Measurements from ENCODE around the gene KLRC2. TPM values are rescaled to one million over a fixed set of nuclear protein-coding genes. Genes with fewer than 3 reads are reported as not detected.
A peak's percentile ranks its signal among the peaks of the same experiment; 100 is the strongest.

KLRC2 gene
- total RNA-seq, 1 experiment from 2014 or later = not detected

GRCh38 chr12:10406725-10407124, 29.1 kb downstream of the KLRC2 start:
- peak overlapping the region; percentile 77 for H3K27ac ChIP-seq (ENCODE audit: low read length)
- no peak for ATAC-seq
- DNase-seq (ENCODE audit: low read depth, low spot score) = no peak
- no TSS peak for BruUV-seq (replicated peaks)
- POLR2A ChIA-PET = no interaction called here
- TF ChIP-seq CTCF (IDR thresholded peaks at IDR 0.05) (no peak), TCF7L2 (IDR thresholded peaks at IDR 0.05; ENCODE audit: low read depth, low read length) (no peak), SIN3A (IDR thresholded peaks at IDR 0.05; ENCODE audit: borderline replicate concordance, insufficient read depth, low read depth, low read length) (no peak), POLR2AphosphoS5 (IDR thresholded peaks at IDR 0.05; ENCODE audit: low read depth, low read length) (no peak), REST (IDR thresholded peaks at IDR 0.05; ENCODE audit: insufficient read depth in 1 of 2, low read depth in 2 of 2, low read length in 1 of 2) (no peak)
- no peaks in the 10 kb centered on the region; the same call in 1 of the 2 replicates for H3K36me3 ChIP-seq (ENCODE audit: control insufficient read depth, insufficient read depth, low read length)
- in situ Hi-C loops (cut with HindIII; ENCODE audit: low pct_unique_long_range_greater_than_20kb, low sequenced_read_pairs) = no loop called here
- intact Hi-C loops (cut with micrococcal nuclease; ENCODE audit: unreplicated experiment) = no loop called here
- H3K9me3 ChIP-seq (ENCODE audit: control insufficient read depth, insufficient read depth, low read depth, low read length) = 0 out of 2 replicates have a peak, but pooled peaks cover 2% of the 10 kb centered on the region
- no peaks in the 10 kb centered on the region for H3K27me3 ChIP-seq (ENCODE audit: control insufficient read depth, insufficient read depth, low read length)
- H3K4me3 ChIP-seq (ENCODE audit: low read depth in 2 of 2, low read length in 2 of 2) = no peak overlapping the region
- peaks cover 7% of the 10 kb centered on the region; the same call in 1 of the 2 replicates for H3K4me1 ChIP-seq (ENCODE audit: control insufficient read depth, insufficient read depth, low read length)
- CTCF ChIA-PET = no interaction called here

- Histone ChIP-seq H3K36me3 (ENCODE audit: control insufficient read depth, insufficient read depth, low read length) (no peaks in the 10 kb centered on the region; the same call in 1 of the 2 replicates), H3K9me3 (ENCODE audit: control insufficient read depth, insufficient read depth, low read depth, low read length) (0 out of 2 replicates have a peak, but pooled peaks cover 2% of the 10 kb centered on the region), H3K27ac (ENCODE audit: low read length) (peak overlapping the region; percentile 34; the same call in 1 of the 2 replicates), H3K27me3 (ENCODE audit: control insufficient read depth, insufficient read depth, low read length) (no peaks in the 10 kb centered on the region), H3K4me1 (ENCODE audit: control insufficient read depth, insufficient read depth, low read length) (peaks cover 7% of the 10 kb centered on the region; the same call in 1 of the 2 replicates), H3K4me3 (ENCODE audit: low read depth in 2 of 2, low read length in 2 of 2) (no peak overlapping the region)
- BruUV-seq (replicated peaks) = no TSS peak
- intact Hi-C loops (cut with micrococcal nuclease; ENCODE audit: unreplicated experiment) = no loop called here
- POLR2A ChIA-PET = no interaction called here
- CTCF ChIA-PET = no interaction called here
- DNase-seq (ENCODE audit: low read depth, low spot score) (no peak), ATAC-seq (no peak)
- no peak for TF ChIP-seq TCF7L2 (IDR thresholded peaks at IDR 0.05; ENCODE audit: low read depth, low read length)
- no peak for TF ChIP-seq POLR2AphosphoS5 (IDR thresholded peaks at IDR 0.05; ENCODE audit: low read depth, low read length)
- TF ChIP-seq CTCF (IDR thresholded peaks at IDR 0.05) = no peak
- TF ChIP-seq SIN3A (IDR thresholded peaks at IDR 0.05; ENCODE audit: borderline replicate concordance, insufficient read depth, low read depth, low read length) = no peak
- no peak for TF ChIP-seq REST (IDR thresholded peaks at IDR 0.05; ENCODE audit: insufficient read depth in 1 of 2, low read depth in 2 of 2, low read length in 1 of 2)
- in situ Hi-C loops (cut with HindIII; ENCODE audit: low pct_unique_long_range_greater_than_20kb, low sequenced_read_pairs) = no loop called here
Measured at GRCh38 chr12:10405294-10405693, 30.5 kb downstream of the KLRC2 start.
